Upper lobe of right lung (tissue), 1 donor: Measurements from ENCODE around the gene ENHO. TPM values are rescaled to one million over a fixed set of nuclear protein-coding genes. Genes with fewer than 3 reads are reported as not detected.

ENCODE experiments used
- ATAC-seq: fragments of 200-7000 bp; cut with Tn5 transposase; one replicate; pipeline ENCODE4 v1.9.1; 2020; ENCODE audit warnings: mild to moderate bottlenecking, moderate library complexity
- DNase-seq: peaks from one replicate; pipeline ENCODE4 v3.0.0-alpha.2; 2020
- H3K27ac ChIP-seq: fragments of 200-600 bp; one replicate; pipeline ENCODE4 v1.8.0; 2022
- H3K27me3 ChIP-seq: fragments of 200-600 bp; one replicate; pipeline ENCODE4 v1.8.0; 2022; ENCODE audit warnings: mild to moderate bottlenecking
- H3K36me3 ChIP-seq: fragments of 200-600 bp; one replicate; pipeline ENCODE4 v1.8.0; 2022
- H3K4me1 ChIP-seq: fragments of 200-600 bp; one replicate; pipeline ENCODE4 v1.8.0; 2022
- H3K4me3 ChIP-seq: fragments of 200-600 bp; one replicate; pipeline ENCODE4 v1.8.0; 2022; ENCODE audit warnings: mild to moderate bottlenecking
- H3K9me3 ChIP-seq: fragments of 200-600 bp; one replicate; pipeline ENCODE4 v1.8.0; 2022
- intact Hi-C: fragments of 100-400 bp; cut with DNase I; formaldehyde crosslinking; loops from one replicate; pipeline ENCODE4 v1.11.0; 2022
- total RNA-seq: library from RNA; stranded (reverse); fragmentation: NEBNext Ultra II Directional; extraction: Animal tissue kit (Norgen Biotek cat#: 25700); gene quantifications from one replicate; pipeline ENCODE4 v1.2.1, GENCODE V29; 2021
- TF ChIP-seq, protein P1 (sequence below): fragments of 200-600 bp; IDR thresholded peaks from one replicate; pipeline ENCODE4 v1.8.0; 2022; ENCODE audit warnings: antibody characterized with exemption
- donor health status: DM: no; HTN: yes; CAD: no; lungs with severe emphysema.

ENHO gene
- total RNA-seq, 1 donor from 2014 or later: 0.61 TPM

- no peaks in the 10 kb centered on the region for H3K4me1 ChIP-seq
- ATAC-seq (no peak), DNase-seq (no peak)
- intact Hi-C loops: no loop called here
- H3K4me3 ChIP-seq: no peak overlapping the region
- H3K9me3 ChIP-seq: no peaks in the 10 kb centered on the region
- H3K27me3 ChIP-seq: no peaks in the 10 kb centered on the region
- no peaks in the 10 kb centered on the region for H3K36me3 ChIP-seq
- TF ChIP-seq, protein P1, sequence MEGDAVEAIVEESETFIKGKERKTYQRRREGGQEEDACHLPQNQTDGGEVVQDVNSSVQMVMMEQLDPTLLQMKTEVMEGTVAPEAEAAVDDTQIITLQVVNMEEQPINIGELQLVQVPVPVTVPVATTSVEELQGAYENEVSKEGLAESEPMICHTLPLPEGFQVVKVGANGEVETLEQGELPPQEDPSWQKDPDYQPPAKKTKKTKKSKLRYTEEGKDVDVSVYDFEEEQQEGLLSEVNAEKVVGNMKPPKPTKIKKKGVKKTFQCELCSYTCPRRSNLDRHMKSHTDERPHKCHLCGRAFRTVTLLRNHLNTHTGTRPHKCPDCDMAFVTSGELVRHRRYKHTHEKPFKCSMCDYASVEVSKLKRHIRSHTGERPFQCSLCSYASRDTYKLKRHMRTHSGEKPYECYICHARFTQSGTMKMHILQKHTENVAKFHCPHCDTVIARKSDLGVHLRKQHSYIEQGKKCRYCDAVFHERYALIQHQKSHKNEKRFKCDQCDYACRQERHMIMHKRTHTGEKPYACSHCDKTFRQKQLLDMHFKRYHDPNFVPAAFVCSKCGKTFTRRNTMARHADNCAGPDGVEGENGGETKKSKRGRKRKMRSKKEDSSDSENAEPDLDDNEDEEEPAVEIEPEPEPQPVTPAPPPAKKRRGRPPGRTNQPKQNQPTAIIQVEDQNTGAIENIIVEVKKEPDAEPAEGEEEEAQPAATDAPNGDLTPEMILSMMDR: no peak
- no peak overlapping the region for H3K27ac ChIP-seq
Observed at GRCh38 chr9:34479431-34479866, 43.3 kb downstream of the ENHO start.

DNA sequence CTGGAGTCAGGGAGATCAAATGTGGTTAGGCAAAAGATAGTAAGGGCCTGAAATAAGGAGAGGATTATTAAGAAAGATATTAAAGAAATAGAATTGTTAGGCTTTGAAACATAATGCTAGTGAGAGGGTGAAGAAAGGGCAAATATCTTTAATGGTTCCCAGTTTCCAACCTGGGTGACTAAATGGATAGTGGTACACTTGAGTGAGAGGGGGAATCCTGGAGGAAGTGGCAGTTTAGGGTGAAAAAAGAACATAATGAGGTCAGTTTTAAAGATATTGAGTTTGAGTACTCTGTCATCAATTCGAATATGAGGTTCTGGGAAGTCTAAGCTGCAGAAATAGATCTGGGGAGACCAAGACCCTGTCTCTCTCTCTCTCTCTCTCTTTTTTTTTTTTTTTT is 45.2 kb downstream of the ENHO start:
- no peaks in the 10 kb centered on the region for H3K36me3 ChIP-seq
- H3K4me3 ChIP-seq: no peak overlapping the region
- TF ChIP-seq, protein P1: no peak
- H3K4me1 ChIP-seq: no peaks in the 10 kb centered on the region
- DNase-seq (no peak), ATAC-seq (no peak)
- no peaks in the 10 kb centered on the region for H3K27me3 ChIP-seq
- intact Hi-C loops: no loop called here
- no peaks in the 10 kb centered on the region for H3K9me3 ChIP-seq
- no peak overlapping the region for H3K27ac ChIP-seq

DNA sequence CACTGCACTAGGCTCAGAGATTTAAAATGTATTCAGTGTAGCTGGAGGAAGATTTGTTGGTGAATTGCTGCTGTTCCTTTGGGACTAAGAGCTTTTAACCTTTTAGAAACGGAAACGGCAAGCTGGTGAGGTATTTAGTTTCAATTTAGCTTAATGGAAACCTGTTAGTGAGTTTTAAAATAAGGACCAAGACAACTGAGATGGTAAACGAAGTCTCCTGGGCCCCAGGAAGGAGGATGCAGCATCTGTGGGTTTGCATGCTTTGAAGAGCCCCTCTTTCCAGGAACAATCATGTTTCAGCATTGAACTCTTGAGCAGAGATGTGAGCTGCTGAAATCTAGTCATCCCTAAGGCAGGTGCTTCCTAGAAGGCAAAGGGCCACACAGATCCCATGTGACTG is 47.7 kb downstream of the ENHO start:
- H3K4me3 ChIP-seq: no peak overlapping the region
- intact Hi-C loops: no loop called here
- no peak for DNase-seq
- TF ChIP-seq, protein P1: no peak
- H3K27me3 ChIP-seq: no peaks in the 10 kb centered on the region
- no peaks in the 10 kb centered on the region for H3K4me1 ChIP-seq
- H3K27ac ChIP-seq: no peak overlapping the region
- H3K36me3 ChIP-seq: no peaks in the 10 kb centered on the region
- no peaks in the 10 kb centered on the region for H3K9me3 ChIP-seq
- ATAC-seq: no peak

Other genes with a start within 250 kb of the ENHO start
- 0.46 TPM for gene KIF24, start 193.7 kb downstream of the ENHO start, total RNA-seq
- gene NUDT2, start 193.4 kb downstream of the ENHO start, total RNA-seq: 11.5 TPM
- 6.9 TPM for gene MYORG, start 146.1 kb downstream of the ENHO start, total RNA-seq
- 28.8 TPM for gene FAM219A, start 64.4 kb downstream of the ENHO start, total RNA-seq
- gene DNAI1, start 64.2 kb downstream of the ENHO start, total RNA-seq: not detected
- 2.9 TPM for gene CNTFR, start 66.7 kb upstream of the ENHO start, total RNA-seq
- gene RPP25L, start 89.1 kb upstream of the ENHO start, total RNA-seq: 16.7 TPM
- 59.3 TPM for gene DCTN3, start 97.5 kb upstream of the ENHO start, total RNA-seq
- not detected for gene ARID3C, start 106.1 kb upstream of the ENHO start, total RNA-seq
- gene SIGMAR1, start 114.8 kb upstream of the ENHO start, total RNA-seq: 40.5 TPM
- gene GALT, start 123.7 kb upstream of the ENHO start, total RNA-seq: 47.6 TPM
- 18.7 TPM for gene IL11RA, start 129.2 kb upstream of the ENHO start, total RNA-seq
- gene CCL27, start 139.7 kb upstream of the ENHO start, total RNA-seq: not detected
- 1.1 TPM for gene CCL19, start 168.3 kb upstream of the ENHO start, total RNA-seq
- gene CCL21, start 187.1 kb upstream of the ENHO start, total RNA-seq: 37.7 TPM